H1 (cell line): ENCODE data around the gene TMEM163. TPM values are rescaled to one million over a fixed set of nuclear protein-coding genes. Genes with fewer than 3 reads are reported as not detected.

Experiments used
- BACH1 ChIP-seq: IDR thresholded peaks from 2 replicates; pipeline ENCODE4 v1.6.1; 2012; ENCODE audit warnings: low read length, improper control_type of control experiment
- BRCA1 ChIP-seq: IDR thresholded peaks from 2 replicates; pipeline ENCODE4 v1.6.1; 2012; ENCODE audit warnings: low read depth, low read length, improper control_type of control experiment
- GTF2F1 ChIP-seq: IDR thresholded peaks from 2 replicates; pipeline ENCODE4 v1.6.1; 2012; ENCODE audit warnings: low read depth, low read length, improper control_type of control experiment, borderline replicate concordance
- HDAC2 ChIP-seq, 2 experiments: fragments of 300-600 bp in 1 of 2; sonication (generic) in 1 of 2; IDR thresholded peaks; 2 replicates each; pipeline ENCODE4 v1.6.1; 2011 to 2012; ENCODE audit warnings: low read depth in 2 of 2, low read length in 2 of 2, mild to moderate bottlenecking in 2 of 2, moderate library complexity in 2 of 2, borderline replicate concordance in 1 of 2, inconsistent platforms in 1 of 2
- KDM5A ChIP-seq: fragments of 200-600 bp; IDR thresholded peaks from 2 replicates; pipeline ENCODE4 v1.7.1; 2012; ENCODE audit warnings: mild to moderate bottlenecking, low read length, inconsistent platforms, mixed read lengths
- PHF8 ChIP-seq: fragments of 200-600 bp; sonication (generic); conservative IDR thresholded peaks from 2 replicates; pipeline ENCODE4 v1.7.1; 2012; ENCODE audit warnings: low read depth, mild to moderate bottlenecking, inconsistent platforms, low read length, moderate library complexity
- SRF ChIP-seq: IDR thresholded peaks from 2 replicates; pipeline ENCODE4 v1.6.1; 2011; ENCODE audit warnings: mild to moderate bottlenecking, low read depth, low read length, moderate library complexity
- TEAD4 ChIP-seq: IDR thresholded peaks from 2 replicates; pipeline ENCODE4 v1.6.1; 2012; ENCODE audit warnings: low read depth, low read length, inconsistent platforms, mixed read lengths
- polyA plus RNA-seq, 7 experiments: library from polyadenylated mRNA; depleted of rRNA in 3 of 7; stranded (reverse) in 5 of 7; unstranded in 2 of 7; fragments of >200 nt in 5 of 7; fragments of 200-250 nt in 2 of 7; gene quantifications; 1 replicate in 5 of 7; 2 replicates in 1 of 7; 4 replicates in 1 of 7; pipeline versions ENCODE4 v1.2.1 to v1.2.3, GENCODE V29; 2011 to 2013; ENCODE audit warnings: missing spikeins in 2 of 7, mixed read lengths in 2 of 7
- total RNA-seq: library from RNA; stranded (reverse); fragmentation: NEBNext Ultra II Directional; extraction: Animal tissue kit (Norgen Biotek cat#: 25700); gene quantifications from 2 replicates; pipeline ENCODE4 v1.2.1, GENCODE V29; 2021
- TF ChIP-seq, protein P1 (sequence below): fragments of 300-600 bp; sonication (generic); IDR thresholded peaks from 2 replicates; pipeline ENCODE4 v1.7.1; 2012; ENCODE audit warnings: low read length, moderate library complexity, mild to moderate bottlenecking, inconsistent platforms; ENCODE audit not compliant: insufficient replicate concordance

TMEM163 gene
- total and polyA plus RNA-seq, 2 of the 8 experiments (the other 6 are each of a cell fraction or from before 2014, with no cell fraction given) = 2.8 to 3.2 TPM

DNA sequence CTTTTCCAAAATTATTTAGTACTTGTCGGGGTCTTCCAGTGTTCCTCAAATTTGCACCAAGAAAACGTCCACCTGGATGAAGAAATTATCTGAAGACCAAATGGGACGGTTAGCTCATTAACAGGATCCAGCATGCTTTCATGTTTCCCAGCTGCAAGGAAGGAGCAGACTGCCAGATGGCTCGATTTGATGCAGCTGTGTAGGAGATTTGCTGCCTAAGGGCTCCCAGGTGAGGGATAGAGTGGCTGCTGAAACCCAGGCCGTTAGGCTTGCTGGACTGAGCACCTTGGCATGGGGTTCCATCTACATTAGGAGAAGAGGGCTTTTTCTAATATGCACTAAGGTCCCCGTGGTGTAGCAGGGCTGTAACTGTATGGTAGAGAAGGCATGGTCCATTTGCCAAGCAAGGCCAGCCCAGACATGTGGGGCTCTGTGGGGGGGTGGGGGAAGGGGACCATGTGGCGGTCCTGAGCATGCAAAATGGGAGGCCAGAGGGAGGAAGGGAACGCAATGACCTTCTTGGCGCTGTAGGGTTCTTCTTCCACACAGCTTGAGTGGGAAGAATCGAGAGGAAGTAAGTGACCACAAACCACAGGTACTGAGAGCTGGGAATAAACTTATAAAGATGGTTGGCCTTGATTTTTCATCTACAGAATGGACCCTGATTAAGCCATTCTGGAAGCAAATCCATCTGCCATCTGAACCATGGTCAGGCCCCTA, 144.0 kb downstream of the TMEM163 start (continued):
- TF ChIP-seq, protein P1, sequence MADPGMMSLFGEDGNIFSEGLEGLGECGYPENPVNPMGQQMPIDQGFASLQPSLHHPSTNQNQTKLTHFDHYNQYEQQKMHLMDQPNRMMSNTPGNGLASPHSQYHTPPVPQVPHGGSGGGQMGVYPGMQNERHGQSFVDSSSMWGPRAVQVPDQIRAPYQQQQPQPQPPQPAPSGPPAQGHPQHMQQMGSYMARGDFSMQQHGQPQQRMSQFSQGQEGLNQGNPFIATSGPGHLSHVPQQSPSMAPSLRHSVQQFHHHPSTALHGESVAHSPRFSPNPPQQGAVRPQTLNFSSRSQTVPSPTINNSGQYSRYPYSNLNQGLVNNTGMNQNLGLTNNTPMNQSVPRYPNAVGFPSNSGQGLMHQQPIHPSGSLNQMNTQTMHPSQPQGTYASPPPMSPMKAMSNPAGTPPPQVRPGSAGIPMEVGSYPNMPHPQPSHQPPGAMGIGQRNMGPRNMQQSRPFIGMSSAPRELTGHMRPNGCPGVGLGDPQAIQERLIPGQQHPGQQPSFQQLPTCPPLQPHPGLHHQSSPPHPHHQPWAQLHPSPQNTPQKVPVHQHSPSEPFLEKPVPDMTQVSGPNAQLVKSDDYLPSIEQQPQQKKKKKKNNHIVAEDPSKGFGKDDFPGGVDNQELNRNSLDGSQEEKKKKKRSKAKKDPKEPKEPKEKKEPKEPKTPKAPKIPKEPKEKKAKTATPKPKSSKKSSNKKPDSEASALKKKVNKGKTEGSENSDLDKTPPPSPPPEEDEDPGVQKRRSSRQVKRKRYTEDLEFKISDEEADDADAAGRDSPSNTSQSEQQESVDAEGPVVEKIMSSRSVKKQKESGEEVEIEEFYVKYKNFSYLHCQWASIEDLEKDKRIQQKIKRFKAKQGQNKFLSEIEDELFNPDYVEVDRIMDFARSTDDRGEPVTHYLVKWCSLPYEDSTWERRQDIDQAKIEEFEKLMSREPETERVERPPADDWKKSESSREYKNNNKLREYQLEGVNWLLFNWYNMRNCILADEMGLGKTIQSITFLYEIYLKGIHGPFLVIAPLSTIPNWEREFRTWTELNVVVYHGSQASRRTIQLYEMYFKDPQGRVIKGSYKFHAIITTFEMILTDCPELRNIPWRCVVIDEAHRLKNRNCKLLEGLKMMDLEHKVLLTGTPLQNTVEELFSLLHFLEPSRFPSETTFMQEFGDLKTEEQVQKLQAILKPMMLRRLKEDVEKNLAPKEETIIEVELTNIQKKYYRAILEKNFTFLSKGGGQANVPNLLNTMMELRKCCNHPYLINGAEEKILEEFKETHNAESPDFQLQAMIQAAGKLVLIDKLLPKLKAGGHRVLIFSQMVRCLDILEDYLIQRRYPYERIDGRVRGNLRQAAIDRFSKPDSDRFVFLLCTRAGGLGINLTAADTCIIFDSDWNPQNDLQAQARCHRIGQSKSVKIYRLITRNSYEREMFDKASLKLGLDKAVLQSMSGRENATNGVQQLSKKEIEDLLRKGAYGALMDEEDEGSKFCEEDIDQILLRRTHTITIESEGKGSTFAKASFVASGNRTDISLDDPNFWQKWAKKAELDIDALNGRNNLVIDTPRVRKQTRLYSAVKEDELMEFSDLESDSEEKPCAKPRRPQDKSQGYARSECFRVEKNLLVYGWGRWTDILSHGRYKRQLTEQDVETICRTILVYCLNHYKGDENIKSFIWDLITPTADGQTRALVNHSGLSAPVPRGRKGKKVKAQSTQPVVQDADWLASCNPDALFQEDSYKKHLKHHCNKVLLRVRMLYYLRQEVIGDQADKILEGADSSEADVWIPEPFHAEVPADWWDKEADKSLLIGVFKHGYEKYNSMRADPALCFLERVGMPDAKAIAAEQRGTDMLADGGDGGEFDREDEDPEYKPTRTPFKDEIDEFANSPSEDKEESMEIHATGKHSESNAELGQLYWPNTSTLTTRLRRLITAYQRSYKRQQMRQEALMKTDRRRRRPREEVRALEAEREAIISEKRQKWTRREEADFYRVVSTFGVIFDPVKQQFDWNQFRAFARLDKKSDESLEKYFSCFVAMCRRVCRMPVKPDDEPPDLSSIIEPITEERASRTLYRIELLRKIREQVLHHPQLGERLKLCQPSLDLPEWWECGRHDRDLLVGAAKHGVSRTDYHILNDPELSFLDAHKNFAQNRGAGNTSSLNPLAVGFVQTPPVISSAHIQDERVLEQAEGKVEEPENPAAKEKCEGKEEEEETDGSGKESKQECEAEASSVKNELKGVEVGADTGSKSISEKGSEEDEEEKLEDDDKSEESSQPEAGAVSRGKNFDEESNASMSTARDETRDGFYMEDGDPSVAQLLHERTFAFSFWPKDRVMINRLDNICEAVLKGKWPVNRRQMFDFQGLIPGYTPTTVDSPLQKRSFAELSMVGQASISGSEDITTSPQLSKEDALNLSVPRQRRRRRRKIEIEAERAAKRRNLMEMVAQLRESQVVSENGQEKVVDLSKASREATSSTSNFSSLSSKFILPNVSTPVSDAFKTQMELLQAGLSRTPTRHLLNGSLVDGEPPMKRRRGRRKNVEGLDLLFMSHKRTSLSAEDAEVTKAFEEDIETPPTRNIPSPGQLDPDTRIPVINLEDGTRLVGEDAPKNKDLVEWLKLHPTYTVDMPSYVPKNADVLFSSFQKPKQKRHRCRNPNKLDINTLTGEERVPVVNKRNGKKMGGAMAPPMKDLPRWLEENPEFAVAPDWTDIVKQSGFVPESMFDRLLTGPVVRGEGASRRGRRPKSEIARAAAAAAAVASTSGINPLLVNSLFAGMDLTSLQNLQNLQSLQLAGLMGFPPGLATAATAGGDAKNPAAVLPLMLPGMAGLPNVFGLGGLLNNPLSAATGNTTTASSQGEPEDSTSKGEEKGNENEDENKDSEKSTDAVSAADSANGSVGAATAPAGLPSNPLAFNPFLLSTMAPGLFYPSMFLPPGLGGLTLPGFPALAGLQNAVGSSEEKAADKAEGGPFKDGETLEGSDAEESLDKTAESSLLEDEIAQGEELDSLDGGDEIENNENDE = no peak
- no peak for TF ChIP-seq KDM5A
- TF ChIP-seq BRCA1 = no peak
- TF ChIP-seq TEAD4 = no peak
- no peak for TF ChIP-seq BACH1
- TF ChIP-seq HDAC2 (IDR thresholded peaks at IDR 0.05; ENCODE audit: borderline replicate concordance in 1 of 2, low read depth in 2 of 2, low read length in 2 of 2) = no peak
- no peak for TF ChIP-seq GTF2F1
- TF ChIP-seq PHF8 = no peak
- TF ChIP-seq SRF = no peak
